Activated naive CD8-positive, alpha-beta T cell (primary cell): ENCODE data around the gene HCN2.

ENCODE experiments used
- H3K27ac Mint-ChIP-seq: one replicate; pipeline ENCODE4 v1.8.0; 2021; ENCODE audit warnings: mixed read lengths
- H3K27me3 Mint-ChIP-seq: one replicate; pipeline ENCODE4 v1.8.0; 2021; ENCODE audit warnings: mixed read lengths
- H3K36me3 Mint-ChIP-seq: one replicate; pipeline ENCODE4 v1.8.0; 2021; ENCODE audit warnings: mixed read lengths
- H3K4me1 Mint-ChIP-seq: one replicate; pipeline ENCODE4 v1.8.0; 2021; ENCODE audit warnings: low read depth, mixed read lengths
- H3K4me3 Mint-ChIP-seq: one replicate; pipeline ENCODE4 v1.8.0; 2021; ENCODE audit warnings: mild to moderate bottlenecking, mixed read lengths
- H3K9me3 Mint-ChIP-seq: one replicate; pipeline ENCODE4 v1.8.0; 2021; ENCODE audit warnings: low read depth, mixed read lengths

HCN2 gene

GRCh38 chr19:662962-663681 lies 73.4 kb downstream of the HCN2 start, which contains the start of gene RNF126:
Gene RNF126, minus strand, starts transcription at chr19:663214. Its CDS starts 93 bp downstream, at chr19:663121.
- Mint-ChIP-seq H3K27me3 (no peaks in the 10 kb centered on the region), H3K4me3 (peak within 1 kb of the TSS; percentile 96), H3K27ac (peak within 1 kb of the TSS; percentile 94), H3K36me3 (no peaks in the 10 kb centered on the region), H3K9me3 (no peaks in the 10 kb centered on the region), H3K4me1 (peaks cover 24% of the 10 kb centered on the region)

- H3K27me3 Mint-ChIP-seq, result no peaks in the 10 kb centered on the region
- peak overlapping the region; percentile 84 for H3K27ac Mint-ChIP-seq
- no peaks in the 10 kb centered on the region for H3K36me3 Mint-ChIP-seq
- H3K9me3 Mint-ChIP-seq, result no peaks in the 10 kb centered on the region
- peak overlapping the region; percentile 86 for H3K4me3 Mint-ChIP-seq
- H3K4me1 Mint-ChIP-seq, result peaks cover 24% of the 10 kb centered on the region
Measured at GRCh38 chr19:663682-664117, 74.0 kb downstream of the HCN2 start.

- no peaks in the 10 kb centered on the region for H3K36me3 Mint-ChIP-seq
- no peaks in the 10 kb centered on the region for H3K27me3 Mint-ChIP-seq
- peaks cover 16% of the 10 kb centered on the region for H3K4me1 Mint-ChIP-seq
- peak overlapping the region; percentile 63 for H3K4me3 Mint-ChIP-seq
- H3K9me3 Mint-ChIP-seq, result no peaks in the 10 kb centered on the region
- peak overlapping the region; percentile 41 for H3K27ac Mint-ChIP-seq
Measured at GRCh38 chr19:664913-665443, 75.3 kb downstream of the HCN2 start.
